Measurements from ENCODE around the gene PSMG1. TPM values are rescaled to one million over a fixed set of nuclear protein-coding genes. Genes with fewer than 3 reads are reported as not detected.

Gene PSMG1
- total RNA-seq, 4 donors from 2014 or later: 16.9 to 36.8 (median 25.5) TPM

DNA sequence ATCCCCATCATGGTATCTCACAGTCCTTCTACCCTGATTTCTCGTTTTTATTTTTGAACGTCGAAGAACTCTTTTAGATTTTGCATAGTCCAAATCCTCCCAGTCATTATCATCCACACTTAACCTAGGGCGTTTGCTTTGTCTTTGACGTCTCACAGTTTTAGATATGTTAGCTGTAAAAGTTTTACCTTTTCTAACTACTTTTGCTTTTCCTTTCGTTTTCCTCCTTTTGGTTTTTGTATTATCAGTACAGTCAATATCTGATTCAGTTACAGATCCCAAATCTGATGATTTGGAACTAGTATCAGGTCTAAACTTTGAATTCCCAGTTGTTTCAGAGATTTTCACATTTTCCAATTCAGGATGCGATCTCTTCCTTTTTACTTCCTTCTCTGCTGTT lies 13.1 kb upstream of the PSMG1 start:
- 91 to 93% methylated on average over 7 of the region's 7 CpGs for WGBS, 2 donors

DNA sequence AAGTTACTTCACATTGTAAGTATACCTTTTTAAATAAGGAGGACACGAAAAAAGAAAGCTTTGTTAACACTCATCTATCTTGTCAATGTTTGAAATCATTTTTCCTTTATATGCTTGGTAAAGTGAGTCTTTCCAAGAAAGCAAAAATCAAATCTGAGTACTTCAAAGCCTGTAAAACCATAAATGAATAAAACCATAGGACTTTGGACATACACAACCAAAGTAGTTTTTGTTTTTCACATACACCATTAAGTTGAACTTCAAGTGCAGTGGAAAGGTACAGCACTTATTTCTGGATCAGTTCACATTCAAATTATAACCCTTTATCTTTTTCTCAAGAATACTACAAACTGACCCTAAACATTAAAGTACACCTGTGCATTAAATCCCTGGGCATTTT lies 10.1 kb upstream of the PSMG1 start:
- DNase-seq (ENCODE audit: low spot score in 2 of 2): no peak
- intact Hi-C loops (cut with DNase I; ENCODE audit: low total_unique reads): no loop called here
- WGBS, 2 donors: 97 to 100% methylated on average over 1 of the region's 1 CpG
- no peak overlapping the region for H3K4me3 ChIP-seq (ENCODE audit: low read depth, poor library complexity, severe bottlenecking)
- TF ChIP-seq, protein P1, sequence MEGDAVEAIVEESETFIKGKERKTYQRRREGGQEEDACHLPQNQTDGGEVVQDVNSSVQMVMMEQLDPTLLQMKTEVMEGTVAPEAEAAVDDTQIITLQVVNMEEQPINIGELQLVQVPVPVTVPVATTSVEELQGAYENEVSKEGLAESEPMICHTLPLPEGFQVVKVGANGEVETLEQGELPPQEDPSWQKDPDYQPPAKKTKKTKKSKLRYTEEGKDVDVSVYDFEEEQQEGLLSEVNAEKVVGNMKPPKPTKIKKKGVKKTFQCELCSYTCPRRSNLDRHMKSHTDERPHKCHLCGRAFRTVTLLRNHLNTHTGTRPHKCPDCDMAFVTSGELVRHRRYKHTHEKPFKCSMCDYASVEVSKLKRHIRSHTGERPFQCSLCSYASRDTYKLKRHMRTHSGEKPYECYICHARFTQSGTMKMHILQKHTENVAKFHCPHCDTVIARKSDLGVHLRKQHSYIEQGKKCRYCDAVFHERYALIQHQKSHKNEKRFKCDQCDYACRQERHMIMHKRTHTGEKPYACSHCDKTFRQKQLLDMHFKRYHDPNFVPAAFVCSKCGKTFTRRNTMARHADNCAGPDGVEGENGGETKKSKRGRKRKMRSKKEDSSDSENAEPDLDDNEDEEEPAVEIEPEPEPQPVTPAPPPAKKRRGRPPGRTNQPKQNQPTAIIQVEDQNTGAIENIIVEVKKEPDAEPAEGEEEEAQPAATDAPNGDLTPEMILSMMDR (IDR thresholded peaks at IDR 0.05): no peak

More for the DNA sequence above, 13.1 kb upstream of the PSMG1 start:
- H3K4me3 ChIP-seq (ENCODE audit: low read depth, poor library complexity, severe bottlenecking): no peak overlapping the region
- TF ChIP-seq POLR2A (IDR thresholded peaks at IDR 0.05): no peak
- TF ChIP-seq, protein P1 (IDR thresholded peaks at IDR 0.05): no peak
- intact Hi-C loops (cut with DNase I; ENCODE audit: low total_unique reads): no loop called here
- DNase-seq (ENCODE audit: low spot score in 2 of 2): no peak

DNA sequence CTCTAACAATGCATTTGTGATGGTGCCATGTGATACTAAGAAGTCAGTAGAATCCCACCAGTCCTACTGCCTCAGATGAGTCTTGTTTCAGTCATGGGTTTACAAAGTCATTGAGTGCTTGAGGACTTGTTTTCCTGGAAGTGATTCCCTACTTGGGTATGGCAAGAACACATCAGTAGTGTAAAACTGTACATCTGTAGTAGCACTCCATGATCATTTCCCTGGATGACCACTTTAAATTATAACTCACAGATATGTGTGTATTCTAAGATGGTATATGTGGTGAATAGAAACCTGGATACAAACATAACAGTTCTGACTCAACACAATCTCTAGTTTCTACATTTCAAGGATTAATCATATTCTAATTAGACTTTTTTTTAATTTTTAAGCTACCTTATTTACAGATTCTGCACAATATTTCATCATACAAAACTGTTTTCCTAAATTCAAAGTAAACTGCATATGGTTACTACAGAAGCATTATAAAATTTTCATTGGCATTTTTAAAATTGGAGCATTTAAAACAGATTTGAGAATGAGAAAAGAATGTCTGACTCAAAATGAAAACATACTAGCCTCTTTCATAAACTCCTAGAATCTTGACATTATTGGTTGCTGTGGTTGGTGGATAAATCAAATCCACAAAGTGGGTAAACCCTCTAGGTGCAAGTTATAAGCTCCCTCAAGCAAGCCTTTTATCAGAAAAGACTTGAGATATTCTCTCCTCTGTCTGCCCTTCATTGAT lies 6.8 kb upstream of the PSMG1 start:
- no peak for TF ChIP-seq POLR2A (IDR thresholded peaks at IDR 0.05)
- TF ChIP-seq, protein P1 (IDR thresholded peaks at IDR 0.05): no peak
- no peak for DNase-seq (ENCODE audit: low spot score in 2 of 2)
- H3K4me3 ChIP-seq (ENCODE audit: low read depth, poor library complexity, severe bottlenecking): no peak overlapping the region
- intact Hi-C loops (cut with DNase I; ENCODE audit: low total_unique reads): no loop called here

DNA sequence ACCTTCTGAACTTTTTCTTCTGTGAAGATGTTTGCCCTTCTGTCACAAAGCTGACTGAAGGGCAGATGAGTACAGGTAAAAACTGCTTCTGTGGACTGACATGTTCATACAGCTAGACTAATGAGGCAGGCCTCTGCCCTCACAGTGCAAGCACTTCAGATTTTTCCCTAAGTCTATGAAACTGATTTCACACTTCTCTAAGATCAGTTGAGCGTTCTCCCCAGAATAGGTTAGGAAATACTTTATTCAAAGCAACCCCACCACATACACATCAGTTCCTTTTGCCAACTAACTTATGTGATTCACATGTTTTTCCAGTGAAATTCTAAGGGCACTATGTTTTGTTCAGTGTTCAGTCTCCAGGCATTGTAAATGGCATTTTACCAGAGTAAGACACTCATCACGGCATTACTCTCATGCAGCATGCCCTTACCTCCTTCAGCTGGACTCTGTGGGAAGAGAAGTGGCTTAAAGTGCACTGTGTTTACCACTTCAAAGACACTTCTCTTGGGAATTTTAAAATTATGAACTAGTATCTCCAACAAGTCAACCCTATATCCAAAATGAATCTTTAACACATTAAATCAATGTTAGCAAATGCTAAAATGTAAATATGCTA lies 5.4 kb upstream of the PSMG1 start:
- no peak for DNase-seq (ENCODE audit: low spot score in 2 of 2)
- TF ChIP-seq, protein P1 (IDR thresholded peaks at IDR 0.05): no peak
- TF ChIP-seq POLR2A (IDR thresholded peaks at IDR 0.05): no peak
- no peak overlapping the region for H3K4me3 ChIP-seq (ENCODE audit: low read depth, poor library complexity, severe bottlenecking)
- intact Hi-C loops (cut with DNase I; ENCODE audit: low total_unique reads): no loop called here
- 70 to 74% methylated on average over 2 of the region's 2 CpGs for WGBS, 2 donors

DNA sequence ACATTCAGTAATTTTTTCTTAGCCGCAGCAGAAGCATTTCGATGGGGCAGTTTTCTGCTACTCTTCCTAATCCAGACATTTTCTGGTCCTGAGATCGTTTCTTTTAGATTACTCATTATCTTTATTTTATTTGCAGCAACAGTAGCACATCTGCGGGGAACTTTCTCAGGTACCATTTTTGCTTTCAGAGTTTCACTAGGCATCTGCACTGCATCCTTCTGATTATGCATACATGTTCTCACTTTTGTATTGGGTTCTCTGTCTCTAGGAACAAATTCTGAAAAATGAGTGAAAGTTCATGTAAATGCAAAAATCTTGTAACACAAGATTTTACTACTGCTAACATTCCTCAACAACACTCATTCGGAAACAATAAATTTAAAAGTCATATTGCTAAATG lies 3.9 kb upstream of the PSMG1 start:
- 58 to 60% methylated on average over 5 of the region's 5 CpGs for WGBS, 2 donors
- intact Hi-C loops (cut with DNase I; ENCODE audit: low total_unique reads): no loop called here
- H3K4me3 ChIP-seq (ENCODE audit: low read depth, poor library complexity, severe bottlenecking): no peak overlapping the region
- TF ChIP-seq POLR2A (IDR thresholded peaks at IDR 0.05): no peak
- TF ChIP-seq, protein P1 (IDR thresholded peaks at IDR 0.05): no peak
- no peak for DNase-seq (ENCODE audit: low spot score in 2 of 2)

Data from lower leg skin (tissue), 4 donors.